Mesothelial cell of epicardium (in vitro differentiated cells): Measurements from ENCODE around the gene SERGEF. TPM values are rescaled to one million over a fixed set of nuclear protein-coding genes. Genes with fewer than 3 reads are reported as not detected.

ENCODE experiments used
- DNase-seq, 2 experiments: peaks; one replicate each; pipeline ENCODE4 v3.0.0; 2021; ENCODE audit warnings: low spot score in 2 of 2; ENCODE audit not compliant: unreplicated experiment in 2 of 2
- H3K27ac Mint-ChIP-seq: 2 replicates; pipeline ENCODE4 v1.8.0; 2021; ENCODE audit warnings: mixed read lengths
- H3K27me3 Mint-ChIP-seq: 2 replicates; pipeline ENCODE4 v1.8.0; 2021; ENCODE audit warnings: low read depth, mixed read lengths
- H3K36me3 Mint-ChIP-seq: 2 replicates; pipeline ENCODE4 v1.8.0; 2021; ENCODE audit warnings: mixed read lengths
- H3K4me1 Mint-ChIP-seq: 2 replicates; pipeline ENCODE4 v1.8.0; 2021; ENCODE audit warnings: mixed read lengths
- H3K4me3 Mint-ChIP-seq: 2 replicates; pipeline ENCODE4 v1.8.0; 2021; ENCODE audit warnings: mild to moderate bottlenecking, moderate library complexity, mixed read lengths
- H3K9me3 Mint-ChIP-seq: 2 replicates; pipeline ENCODE4 v1.8.0; 2021; ENCODE audit warnings: mixed read lengths
- total RNA-seq: library from RNA; stranded (reverse); gene quantifications from 3 replicates; pipeline ENCODE4 v1.2.1, GENCODE V29; 2021
- TF ChIP-seq, protein P1 (sequence below): fragments of 200-600 bp; sonication (generic); IDR thresholded peaks from one replicate; pipeline ENCODE4 v1.5.0; 2021; ENCODE audit warnings: antibody characterized with exemption; ENCODE audit not compliant: unreplicated experiment

The SERGEF gene
- total RNA-seq, 1 donor from 2014 or later = 19.8 TPM

GRCh38 chr11:17805873-17806272 is 207.0 kb downstream of the SERGEF start:
- no peak for DNase-seq
- Mint-ChIP-seq H3K27ac (no peak overlapping the region), H3K9me3 (peaks cover 4% of the 10 kb centered on the region), H3K27me3 (no peaks in the 10 kb centered on the region), H3K36me3 (no peaks in the 10 kb centered on the region), H3K4me1 (peaks cover 9% of the 10 kb centered on the region), H3K4me3 (no peak overlapping the region)
- TF ChIP-seq, protein P1, sequence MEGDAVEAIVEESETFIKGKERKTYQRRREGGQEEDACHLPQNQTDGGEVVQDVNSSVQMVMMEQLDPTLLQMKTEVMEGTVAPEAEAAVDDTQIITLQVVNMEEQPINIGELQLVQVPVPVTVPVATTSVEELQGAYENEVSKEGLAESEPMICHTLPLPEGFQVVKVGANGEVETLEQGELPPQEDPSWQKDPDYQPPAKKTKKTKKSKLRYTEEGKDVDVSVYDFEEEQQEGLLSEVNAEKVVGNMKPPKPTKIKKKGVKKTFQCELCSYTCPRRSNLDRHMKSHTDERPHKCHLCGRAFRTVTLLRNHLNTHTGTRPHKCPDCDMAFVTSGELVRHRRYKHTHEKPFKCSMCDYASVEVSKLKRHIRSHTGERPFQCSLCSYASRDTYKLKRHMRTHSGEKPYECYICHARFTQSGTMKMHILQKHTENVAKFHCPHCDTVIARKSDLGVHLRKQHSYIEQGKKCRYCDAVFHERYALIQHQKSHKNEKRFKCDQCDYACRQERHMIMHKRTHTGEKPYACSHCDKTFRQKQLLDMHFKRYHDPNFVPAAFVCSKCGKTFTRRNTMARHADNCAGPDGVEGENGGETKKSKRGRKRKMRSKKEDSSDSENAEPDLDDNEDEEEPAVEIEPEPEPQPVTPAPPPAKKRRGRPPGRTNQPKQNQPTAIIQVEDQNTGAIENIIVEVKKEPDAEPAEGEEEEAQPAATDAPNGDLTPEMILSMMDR = no peak

DNA sequence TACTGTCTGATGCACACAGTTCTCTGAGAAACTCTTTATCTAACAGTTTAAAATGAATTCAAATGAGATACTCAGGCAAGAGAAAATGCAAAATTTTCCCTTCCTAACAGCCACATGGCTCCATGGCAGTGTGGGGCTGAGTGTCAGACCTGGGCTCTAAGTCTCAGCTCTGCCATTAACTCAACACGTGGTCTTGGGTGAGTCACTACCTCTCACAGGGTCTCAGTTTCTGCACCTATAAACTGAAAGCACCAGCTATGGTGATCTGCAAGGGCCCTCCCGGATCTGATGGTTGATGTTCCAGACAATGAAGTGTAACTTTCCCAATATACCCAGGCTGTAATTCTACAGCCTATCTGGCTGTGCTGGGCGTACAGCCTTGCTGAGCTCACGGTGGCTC is 207.8 kb downstream of the SERGEF start:
- DNase-seq = no peak
- TF ChIP-seq, protein P1 = no peak
- H3K27ac Mint-ChIP-seq = no peak overlapping the region
- H3K36me3 Mint-ChIP-seq = no peaks in the 10 kb centered on the region
- peaks cover 7% of the 10 kb centered on the region for H3K9me3 Mint-ChIP-seq
- H3K4me1 Mint-ChIP-seq = peaks cover under 1% of the 10 kb centered on the region
- H3K27me3 Mint-ChIP-seq = no peaks in the 10 kb centered on the region
- no peak overlapping the region for H3K4me3 Mint-ChIP-seq

GRCh38 chr11:17803754-17804334 is 209.0 kb downstream of the SERGEF start:
- TF ChIP-seq, protein P1 = no peak
- Mint-ChIP-seq H3K4me3 (no peak overlapping the region), H3K4me1 (no peaks in the 10 kb centered on the region), H3K9me3 (peaks cover 7% of the 10 kb centered on the region), H3K36me3 (no peaks in the 10 kb centered on the region), H3K27me3 (no peaks in the 10 kb centered on the region), H3K27ac (no peak overlapping the region)
- no peak for DNase-seq

GRCh38 chr11:17802491-17802890 is 210.4 kb downstream of the SERGEF start:
- H3K4me1 Mint-ChIP-seq = no peaks in the 10 kb centered on the region
- H3K36me3 Mint-ChIP-seq = no peaks in the 10 kb centered on the region
- no peak overlapping the region for H3K27ac Mint-ChIP-seq
- TF ChIP-seq, protein P1 = no peak
- H3K27me3 Mint-ChIP-seq = no peaks in the 10 kb centered on the region
- H3K9me3 Mint-ChIP-seq = peaks cover 4% of the 10 kb centered on the region
- H3K4me3 Mint-ChIP-seq = no peak overlapping the region
- no peak for DNase-seq

- peaks cover 4% of the 10 kb centered on the region for H3K9me3 Mint-ChIP-seq
- no peak for DNase-seq
- TF ChIP-seq, protein P1 = no peak
- H3K27me3 Mint-ChIP-seq = no peaks in the 10 kb centered on the region
- no peak overlapping the region for H3K27ac Mint-ChIP-seq
- H3K4me3 Mint-ChIP-seq = no peak overlapping the region
- no peaks in the 10 kb centered on the region for H3K4me1 Mint-ChIP-seq
- H3K36me3 Mint-ChIP-seq = no peaks in the 10 kb centered on the region
Measured at GRCh38 chr11:17801166-17801565, 211.7 kb downstream of the SERGEF start.

DNA sequence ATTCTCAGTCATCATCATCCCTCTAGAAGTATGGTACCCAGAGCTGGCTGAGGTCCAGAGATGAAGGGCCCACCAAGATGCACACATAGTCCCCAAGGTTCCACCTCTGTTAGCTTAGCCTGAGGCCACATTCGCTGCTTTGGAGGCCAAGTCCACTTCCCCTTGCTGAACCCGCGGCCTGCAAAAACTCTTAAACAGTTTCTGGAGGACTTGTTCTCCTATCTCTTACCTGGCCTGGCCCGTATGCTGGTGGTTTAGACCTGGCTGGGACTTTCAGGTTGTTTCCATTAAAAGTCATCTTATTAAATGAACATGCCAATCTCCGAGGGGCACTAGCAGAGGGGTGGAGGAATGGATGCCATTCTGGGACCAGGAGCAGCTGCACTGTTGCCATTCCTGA is 213.7 kb downstream of the SERGEF start:
- Mint-ChIP-seq H3K4me3 (no peak overlapping the region), H3K4me1 (no peaks in the 10 kb centered on the region), H3K9me3 (peaks cover 4% of the 10 kb centered on the region), H3K27ac (no peak overlapping the region), H3K27me3 (no peaks in the 10 kb centered on the region), H3K36me3 (no peaks in the 10 kb centered on the region)
- DNase-seq = no peak
- TF ChIP-seq, protein P1 = no peak
